OCI-M2 (cell line): Measurements from ENCODE around the gene RIPOR3.
"Not testable (repeated sequence)": the region's sequence is repeated elsewhere in the genome, so short reads cannot be mapped to it uniquely, and the experiment has no call there.

Source experiments
- DNase-seq: peaks from one replicate; lab custom pipeline; 2025; ENCODE audit not compliant: unreplicated experiment; lab: John Stamatoyannopoulos, UW

The RIPOR3 gene

DNA sequence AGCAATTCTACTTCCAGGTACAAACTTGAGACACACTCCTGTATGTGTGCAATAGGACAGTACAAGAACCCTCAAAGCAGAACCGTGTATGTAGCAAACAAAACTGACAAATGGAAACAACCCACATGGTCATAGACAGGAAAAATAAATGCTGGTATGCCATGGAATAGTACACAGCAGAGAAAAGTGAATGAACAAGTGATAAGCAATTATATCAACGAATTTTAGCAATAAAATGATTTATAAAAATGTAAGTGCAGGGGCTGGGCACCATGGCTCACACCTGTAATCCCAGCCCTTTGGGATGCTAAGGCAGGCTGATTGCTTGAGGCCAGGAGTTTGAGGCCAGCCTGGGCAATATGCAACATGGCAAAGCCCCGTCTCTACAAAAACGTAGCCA, 9.3 kb downstream of the RIPOR3 start:
- no peak for DNase-seq

- no peak for DNase-seq
Observed at GRCh38 chr20:50681359-50682064, 9.8 kb downstream of the RIPOR3 start.

GRCh38 chr20:50680105-50680960, 11.0 kb downstream of the RIPOR3 start:
- no peak for DNase-seq

DNA sequence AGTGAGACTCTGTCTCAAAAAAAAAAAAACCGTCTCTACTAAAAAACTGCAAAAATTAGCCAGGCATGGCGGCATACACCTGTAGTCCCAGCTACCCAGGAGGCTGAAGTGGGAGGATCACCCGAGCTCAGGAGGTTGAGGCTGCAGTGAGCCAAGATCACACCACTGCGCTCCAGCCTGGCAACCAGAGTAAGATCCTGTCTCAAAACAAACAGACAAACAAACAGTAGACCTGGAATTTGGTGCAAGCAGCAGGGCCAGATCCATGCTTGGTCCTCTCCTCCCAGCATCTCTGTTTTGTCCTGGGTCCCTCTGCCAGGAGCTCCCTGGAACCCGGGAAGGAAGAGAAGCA, 11.6 kb downstream of the RIPOR3 start:
- DNase-seq: no peak

GRCh38 chr20:50678169-50678898, 13.0 kb downstream of the RIPOR3 start:
- no peak for DNase-seq

- DNase-seq: no peak
Observed at GRCh38 chr20:50676858-50677257, 14.5 kb downstream of the RIPOR3 start.

DNA sequence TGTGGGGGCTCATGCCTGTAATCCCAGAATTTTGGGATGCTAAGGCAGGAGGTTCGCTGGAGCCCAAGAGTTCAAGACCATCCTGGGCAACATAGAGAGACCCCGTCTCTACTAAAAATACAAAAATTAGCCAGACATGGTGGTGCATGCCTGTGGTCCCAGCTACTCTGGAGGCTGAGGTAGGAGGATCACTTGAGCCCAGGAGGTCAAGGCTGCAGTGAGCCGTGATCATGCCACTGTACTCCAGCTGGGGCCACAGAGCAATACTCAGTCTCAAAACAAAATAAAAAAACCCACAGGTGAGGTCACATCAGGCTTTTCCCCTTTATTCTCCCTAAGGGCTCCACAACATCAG, 15.0 kb downstream of the RIPOR3 start:
- DNase-seq: not testable (repeated sequence)

DNA sequence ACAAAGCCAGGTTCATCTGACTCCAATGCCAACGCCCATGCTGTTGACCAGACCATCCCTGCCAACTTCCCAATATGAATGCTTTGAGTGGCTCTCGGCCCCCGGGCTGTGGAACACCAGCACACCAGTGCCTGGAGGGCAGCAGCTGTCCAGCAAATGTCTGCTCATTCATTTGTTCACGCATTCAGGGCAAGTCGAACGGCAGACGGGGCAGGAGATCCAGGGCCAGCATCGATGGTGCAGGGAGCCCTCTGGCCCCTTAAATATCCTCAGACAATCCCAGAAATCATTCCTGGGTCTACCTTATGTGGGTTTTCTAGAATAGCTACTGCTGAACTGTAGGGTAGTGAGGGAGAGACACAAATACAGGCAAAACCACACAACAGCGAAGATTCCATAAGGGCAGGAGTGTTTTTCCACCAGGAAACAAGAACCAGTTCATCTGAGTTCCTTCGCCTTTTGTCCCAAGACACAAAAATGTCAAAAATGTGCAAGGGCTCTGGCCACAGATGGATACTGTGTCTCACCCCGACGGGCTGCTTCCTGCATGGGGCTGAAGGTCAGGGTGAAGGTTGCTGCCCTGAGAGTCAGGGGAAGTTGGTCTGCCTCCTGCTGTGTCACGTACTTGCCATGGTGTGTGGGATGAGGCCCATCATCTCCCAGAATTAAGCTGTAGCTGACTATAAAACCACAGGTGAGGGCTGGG, 15.5 kb downstream of the RIPOR3 start:
- DNase-seq: no peak

DNA sequence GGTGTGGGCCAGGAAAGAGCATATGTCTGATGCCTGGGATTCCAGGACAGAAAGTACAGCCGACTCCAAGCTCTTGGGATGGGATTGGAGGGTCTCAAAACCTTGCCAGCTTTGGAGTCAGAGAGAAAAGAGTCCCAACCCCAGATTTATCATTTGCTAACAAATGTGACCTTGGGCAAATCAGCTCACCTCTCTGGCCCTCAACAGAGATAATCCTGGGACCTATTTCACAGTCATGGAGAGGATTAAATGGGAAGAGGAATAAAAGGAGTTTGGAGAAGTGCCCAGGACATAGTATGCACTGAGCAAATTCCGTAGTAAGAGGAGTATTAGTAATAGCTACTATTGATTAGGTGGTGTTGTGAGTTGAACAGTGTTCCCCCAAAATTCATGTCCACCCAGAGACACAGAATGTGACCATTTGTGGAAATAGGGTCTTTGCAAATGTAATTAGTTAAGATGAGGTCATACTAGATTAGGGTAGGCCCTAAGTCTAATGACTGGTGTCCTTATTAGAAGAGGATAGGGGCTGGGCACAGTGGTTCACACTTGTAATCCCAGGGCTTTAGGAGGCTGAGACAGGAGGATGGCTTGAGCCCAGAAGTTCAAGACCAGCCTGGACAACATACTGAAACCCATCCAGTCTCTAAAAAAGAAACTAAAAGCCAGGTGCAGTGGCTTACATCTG, 17.1 kb downstream of the RIPOR3 start:
- DNase-seq: no peak

DNA sequence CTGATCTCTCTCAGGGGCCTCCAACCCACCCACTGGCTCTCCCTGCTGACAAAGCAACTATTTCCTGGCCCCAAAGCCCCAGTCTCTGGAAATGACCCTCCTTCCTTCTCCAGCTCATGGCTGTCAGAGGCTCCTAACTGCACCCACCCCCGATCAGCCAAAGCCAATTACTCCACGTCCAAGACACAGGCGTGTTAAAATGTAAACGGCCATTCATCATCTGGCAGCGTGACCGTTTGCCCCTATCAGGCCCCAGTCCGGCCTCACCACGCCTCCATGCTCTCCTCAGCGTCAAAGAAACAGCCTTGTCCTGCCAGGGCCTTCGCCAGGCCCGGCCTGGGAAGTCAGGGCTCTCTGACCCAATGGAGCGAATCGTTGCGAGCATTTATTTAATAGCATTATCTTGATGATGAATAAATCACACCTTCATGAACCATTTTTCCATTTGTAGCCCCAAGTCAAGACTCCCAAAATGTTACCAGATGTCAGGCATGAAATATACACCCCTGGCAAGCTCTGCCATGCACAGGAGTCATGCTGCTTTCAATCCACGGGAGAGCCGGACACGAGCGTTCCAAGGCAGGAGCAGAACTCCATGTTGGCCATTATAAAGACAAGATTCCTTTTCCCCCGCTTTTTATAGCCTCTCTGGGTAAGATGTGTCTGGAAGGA, 17.7 kb downstream of the RIPOR3 start:
- no peak for DNase-seq

- no peak for DNase-seq
Observed at GRCh38 chr20:50673146-50673465, 18.2 kb downstream of the RIPOR3 start.

- DNase-seq: no peak
Observed at GRCh38 chr20:50672400-50673145, 18.8 kb downstream of the RIPOR3 start.

DNA sequence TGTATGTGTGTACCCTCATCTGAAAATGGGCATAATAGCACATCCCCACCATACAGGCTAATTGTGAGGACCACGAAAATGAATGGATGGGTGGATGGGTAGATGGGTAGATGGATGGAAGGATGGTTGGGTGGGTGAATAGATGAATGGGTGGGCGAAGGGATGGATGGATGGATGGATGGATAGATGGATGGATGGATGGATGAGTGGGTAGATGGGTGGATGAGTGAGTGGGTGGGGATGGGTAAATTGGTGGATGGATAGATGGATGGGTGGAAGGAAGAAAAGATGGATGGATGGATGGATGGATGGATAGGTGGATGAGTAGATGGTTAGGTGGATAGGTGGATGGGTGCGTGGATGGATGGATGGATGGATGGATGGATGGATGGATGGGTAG, 19.7 kb downstream of the RIPOR3 start:
- no peak for DNase-seq

DNA sequence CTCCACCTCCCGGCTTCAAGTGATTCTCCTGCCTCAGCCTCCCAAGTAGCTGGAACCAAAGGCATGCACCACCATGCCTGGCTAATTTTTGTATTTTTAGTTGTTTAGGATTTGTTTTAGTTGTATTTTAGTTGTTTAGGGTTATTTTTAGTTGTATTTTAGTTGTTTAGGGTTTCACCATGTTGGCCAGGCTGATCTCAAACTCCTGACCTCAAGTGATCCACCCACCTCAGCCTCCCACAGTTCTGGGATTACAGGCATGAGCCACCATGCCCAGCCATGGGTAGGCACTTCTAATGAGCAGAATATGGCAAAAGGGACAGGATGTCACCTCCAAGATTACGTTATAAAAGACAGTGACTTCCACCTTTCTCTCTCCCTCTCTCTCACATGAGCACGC, 20.3 kb downstream of the RIPOR3 start:
- DNase-seq: not testable (repeated sequence)

- DNase-seq: no peak
Observed at GRCh38 chr20:50670126-50670862, 21.0 kb downstream of the RIPOR3 start.

- DNase-seq: no peak
Observed at GRCh38 chr20:50668798-50669197, 22.5 kb downstream of the RIPOR3 start.

GRCh38 chr20:50668326-50668725, 23.0 kb downstream of the RIPOR3 start:
- DNase-seq: no peak

- DNase-seq: no peak
Observed at GRCh38 chr20:50666709-50667298, 24.5 kb downstream of the RIPOR3 start.

DNA sequence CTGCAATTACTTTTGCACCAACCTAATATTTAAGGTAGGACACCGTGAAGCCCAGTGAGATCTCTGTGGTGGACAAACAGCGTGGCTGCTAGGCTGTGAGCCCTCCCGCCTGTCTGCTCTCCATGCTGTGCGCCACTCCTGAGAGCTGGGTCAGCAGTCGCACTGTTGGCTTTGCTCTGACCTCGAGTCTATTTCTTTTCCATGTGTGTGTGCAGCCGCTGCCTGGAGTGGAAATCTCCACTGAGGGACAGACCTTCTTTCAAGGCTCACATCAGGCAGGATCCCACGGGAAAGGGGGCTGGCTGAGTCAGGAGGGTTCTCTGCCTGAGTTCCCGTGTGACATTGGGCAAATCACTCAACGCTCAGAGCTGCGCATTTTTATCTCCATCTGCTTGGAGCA, 27.1 kb downstream of the RIPOR3 start:
- DNase-seq: no peak
